ENCODE measurements around the gene NUP62.

NUP62 gene

GRCh38 chr19:49880162-49880869 is 49.0 kb downstream of the NUP62 start:
- no peak for DNase-seq (ENCODE audit: low read depth)

- no peak for DNase-seq (ENCODE audit: low read depth)
These were observed 49.9 kb downstream of the NUP62 start for GRCh38 chr19:49879243-49879963.

- no peak for DNase-seq (ENCODE audit: low read depth)
These were observed 50.6 kb downstream of the NUP62 start for GRCh38 chr19:49878744-49879070.

- peak; percentile 97 for DNase-seq (ENCODE audit: low read depth)
These were observed 51.2 kb downstream of the NUP62 start for GRCh38 chr19:49877879-49878743.

GRCh38 chr19:49877020-49877878 is 52.1 kb downstream of the NUP62 start, which contains the start of the genes AKT1S1 and TBC1D17:
Gene AKT1S1, minus strand, starts transcription at chr19:49877355. Its CDS starts 4,060 bp downstream, at chr19:49873295.
Gene TBC1D17, plus strand, starts transcription at chr19:49877702. Its CDS starts 22 bp downstream, at chr19:49877724.
- peak; percentile 97 for DNase-seq (ENCODE audit: low read depth)

GRCh38 chr19:49876422-49877019 is 52.8 kb downstream of the NUP62 start:
- DNase-seq (ENCODE audit: low read depth), result peak; percentile 97

- DNase-seq (ENCODE audit: low read depth), result peak; percentile 40
These were observed 53.4 kb downstream of the NUP62 start for GRCh38 chr19:49875857-49876421.

GRCh38 chr19:49875177-49875576 is 54.1 kb downstream of the NUP62 start:
- DNase-seq (ENCODE audit: low read depth), result no peak

GRCh38 chr19:49874503-49875157 is 54.7 kb downstream of the NUP62 start:
- DNase-seq (ENCODE audit: low read depth), result no peak

GRCh38 chr19:49873834-49874233 is 55.5 kb downstream of the NUP62 start:
- no peak for DNase-seq (ENCODE audit: low read depth)

- DNase-seq (ENCODE audit: low read depth), result no peak
These were observed 56.2 kb downstream of the NUP62 start for GRCh38 chr19:49873129-49873521.

GRCh38 chr19:49872245-49873128 is 56.8 kb downstream of the NUP62 start:
- DNase-seq (ENCODE audit: low read depth), result no peak

- DNase-seq (ENCODE audit: low read depth), result no peak
These were observed 57.8 kb downstream of the NUP62 start for GRCh38 chr19:49871349-49871985.

- DNase-seq (ENCODE audit: low read depth), result no peak
These were observed 58.9 kb downstream of the NUP62 start for GRCh38 chr19:49870309-49870901.

- DNase-seq (ENCODE audit: low read depth), result peak; percentile 89
These were observed 59.6 kb downstream of the NUP62 start for GRCh38 chr19:49869484-49870308.

GRCh38 chr19:49869009-49869483 is 60.3 kb downstream of the NUP62 start:
- DNase-seq (ENCODE audit: low read depth), result no peak

Measured in activated T-cell treated with anti-CD3 and anti-CD28 coated beads for 24 hours (primary cell).